ENCODE data around the gene ERGIC1.

DNA sequence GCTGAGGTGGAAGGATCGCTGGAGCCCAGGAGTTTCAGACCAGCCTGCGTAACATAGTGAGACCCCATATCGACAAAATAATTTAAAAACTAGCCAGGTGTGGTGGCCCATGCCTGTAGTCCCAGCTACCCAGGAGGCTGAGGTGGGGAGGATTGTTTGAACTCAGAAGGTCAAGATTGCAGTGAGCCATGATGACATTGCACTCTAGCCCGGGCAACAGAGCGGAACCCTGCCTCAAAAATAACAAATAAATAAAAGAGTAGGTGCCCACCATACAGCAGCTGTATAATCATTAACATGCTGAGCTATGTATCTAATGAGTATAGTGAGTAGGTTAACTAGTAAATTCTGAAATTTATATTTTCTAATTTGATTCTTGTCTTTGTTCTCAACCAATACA lies 138.5 kb downstream of the ERGIC1 start:
- TF ChIP-seq CTCF (IDR thresholded peaks at IDR 0.05) (no peak), POLR2A (IDR thresholded peaks at IDR 0.05) (no peak)

All from adrenal gland (tissue), 5 donors.